GM21381 (cell line): Measurements from ENCODE around the gene RHCG.

Source experiments
- ATAC-seq: cut with Tn5 transposase; IDR thresholded peaks from one replicate; pipeline ENCODE4 v1.9.1; 2021; ENCODE audit warnings: mild to moderate bottlenecking, moderate library complexity; ENCODE audit not compliant: unreplicated experiment

RHCG gene

DNA sequence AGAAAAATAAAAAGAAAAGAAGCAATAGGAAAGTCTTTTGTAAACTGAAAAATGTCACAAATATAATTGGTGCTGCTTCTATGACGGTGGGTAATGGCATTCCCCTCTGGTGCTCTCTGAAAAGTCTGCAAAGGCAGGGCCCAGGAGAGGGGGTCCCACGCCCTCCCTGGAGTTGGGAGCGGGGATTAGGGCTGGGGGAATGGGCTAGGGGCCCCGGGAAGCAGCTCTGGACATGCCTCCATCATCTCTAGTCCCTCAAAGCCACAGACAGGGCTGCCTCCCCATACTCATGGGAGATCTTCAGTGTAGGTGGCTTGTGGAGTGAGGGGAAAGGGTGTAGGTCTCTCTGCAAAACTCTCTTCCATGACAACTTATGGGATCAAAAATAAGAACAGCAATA, 7.8 kb upstream of the RHCG start:
- no peak for ATAC-seq

DNA sequence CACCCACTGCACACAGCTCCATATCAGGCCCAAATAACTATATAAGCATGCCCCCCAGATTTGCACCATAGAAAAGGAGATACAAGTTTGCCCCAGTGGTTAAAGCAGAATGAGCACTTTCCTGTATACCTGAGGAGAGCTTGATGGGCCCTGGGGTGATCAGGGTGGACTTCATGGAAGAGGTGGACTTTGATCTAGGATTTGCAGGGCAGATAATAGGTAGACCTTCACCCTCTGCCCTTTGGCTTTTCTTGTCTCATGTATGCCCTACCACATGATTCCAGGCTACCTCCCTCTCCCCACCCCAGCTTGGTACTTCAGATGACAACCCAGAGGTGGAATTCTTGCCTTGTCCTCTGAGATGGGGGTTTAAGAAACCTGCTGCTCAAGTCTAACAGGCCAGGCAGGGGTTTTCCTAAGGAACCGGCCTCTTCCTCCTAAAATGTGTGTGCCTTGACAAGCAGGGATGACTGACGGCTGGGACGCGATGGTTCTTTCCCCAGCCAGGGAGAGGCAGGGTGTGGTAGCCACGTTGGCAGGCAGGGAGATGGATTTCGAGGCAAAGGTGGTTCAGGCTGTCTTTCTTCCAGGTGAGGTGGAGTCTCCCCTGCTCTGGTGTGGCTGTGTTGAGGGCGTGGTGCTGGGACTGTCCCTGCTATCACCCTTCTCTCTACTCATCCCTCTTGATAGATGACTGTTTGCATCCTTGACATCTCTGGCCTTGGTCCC, 6.6 kb upstream of the RHCG start:
- ATAC-seq: no peak

DNA sequence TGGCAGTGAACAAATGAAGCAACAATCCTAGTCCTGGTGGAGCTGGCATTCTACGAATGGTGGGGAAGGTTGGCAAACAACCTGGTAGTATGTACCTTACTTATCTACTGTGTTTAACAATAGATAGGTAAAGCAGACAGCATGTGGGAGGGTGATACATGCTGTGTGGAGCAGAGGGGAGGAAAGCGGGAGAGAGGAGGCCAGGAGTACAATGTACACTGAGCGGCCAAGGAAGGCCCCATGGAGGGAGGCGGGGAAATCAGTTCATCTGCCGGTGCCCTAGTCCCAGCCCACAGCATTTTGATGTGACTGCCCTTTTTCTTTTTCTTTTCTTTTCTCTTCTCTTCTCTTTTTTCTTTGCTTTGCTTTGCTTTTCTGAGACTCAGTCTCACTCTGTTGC, 5.3 kb upstream of the RHCG start:
- ATAC-seq: no peak

DNA sequence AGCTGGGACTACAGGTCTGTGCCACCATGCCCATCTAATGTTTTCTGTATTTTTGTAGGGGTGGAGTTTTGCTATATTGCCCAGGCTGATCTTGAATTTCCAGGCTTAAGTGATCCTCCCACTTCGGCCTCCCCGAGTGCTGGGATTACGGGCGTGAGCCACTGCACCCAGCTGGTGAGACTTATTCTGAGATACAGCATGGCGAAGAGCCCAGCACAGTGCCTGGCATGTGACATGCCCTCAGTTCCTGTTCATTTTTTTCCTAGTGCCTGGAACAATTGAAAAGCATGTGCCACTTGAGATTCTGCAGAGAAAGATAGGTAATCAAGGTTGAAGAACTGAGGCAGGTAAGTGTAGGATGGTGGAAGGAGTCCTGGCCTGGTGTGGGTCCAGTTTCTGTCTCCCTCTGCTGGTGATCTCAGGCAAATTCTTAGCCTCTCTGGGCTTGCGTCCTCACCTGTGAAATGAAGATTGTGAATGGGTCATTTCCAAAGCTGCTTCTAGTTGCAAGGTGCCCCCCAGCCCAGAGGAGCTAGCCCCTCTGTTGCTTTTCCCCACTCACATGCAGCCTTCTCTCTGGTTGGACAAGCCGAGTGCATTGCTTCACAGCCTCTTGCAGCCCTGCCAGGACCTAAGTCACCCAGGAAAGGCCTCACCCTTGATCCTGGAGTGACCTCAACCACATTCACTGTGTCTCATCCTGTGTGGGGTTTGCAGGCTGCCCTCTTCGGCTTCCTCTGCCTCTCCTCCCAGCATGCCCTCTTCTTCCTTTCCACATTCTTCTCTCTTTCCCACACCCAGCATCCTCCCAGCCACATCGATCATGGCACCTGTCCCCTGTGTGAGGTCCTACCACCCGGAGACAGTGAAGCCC, 4.3 kb upstream of the RHCG start:
- ATAC-seq: no peak

DNA sequence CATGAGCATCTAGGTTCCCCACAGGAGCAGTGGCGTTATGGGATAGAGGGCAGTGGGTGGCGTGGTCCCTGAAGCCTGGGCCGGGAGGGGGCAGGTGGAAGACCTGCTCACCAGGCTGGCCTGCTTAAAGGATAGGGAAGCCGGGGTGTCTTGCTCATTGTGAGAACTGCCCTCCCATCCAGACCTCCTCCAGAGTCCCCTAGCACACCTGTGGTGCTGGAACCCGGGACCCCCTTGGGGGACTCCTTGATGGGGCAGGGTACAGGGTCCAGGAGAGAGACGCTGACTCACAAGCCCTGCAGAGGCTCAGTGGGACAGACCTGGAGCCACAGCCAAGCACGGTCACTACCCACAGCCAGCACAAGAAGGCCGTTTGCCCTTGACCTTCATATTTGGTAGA, 2.8 kb upstream of the RHCG start:
- ATAC-seq: no peak

DNA sequence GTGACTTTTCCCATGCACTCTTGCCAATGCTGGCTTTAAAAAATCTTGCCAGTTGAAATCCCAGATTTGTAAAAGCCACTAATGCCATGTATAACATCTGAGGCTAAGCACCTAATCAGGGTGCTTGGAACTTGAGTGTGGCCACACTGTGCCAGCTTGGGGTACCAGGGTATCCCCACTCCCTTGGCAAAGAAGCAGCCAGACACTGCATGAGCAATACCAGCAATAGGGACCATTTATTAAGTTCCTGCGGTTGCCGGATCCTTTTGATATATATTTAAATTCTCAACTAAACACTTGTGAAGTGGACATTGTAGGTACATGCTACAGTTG, 2.2 kb upstream of the RHCG start:
- no peak for ATAC-seq

DNA sequence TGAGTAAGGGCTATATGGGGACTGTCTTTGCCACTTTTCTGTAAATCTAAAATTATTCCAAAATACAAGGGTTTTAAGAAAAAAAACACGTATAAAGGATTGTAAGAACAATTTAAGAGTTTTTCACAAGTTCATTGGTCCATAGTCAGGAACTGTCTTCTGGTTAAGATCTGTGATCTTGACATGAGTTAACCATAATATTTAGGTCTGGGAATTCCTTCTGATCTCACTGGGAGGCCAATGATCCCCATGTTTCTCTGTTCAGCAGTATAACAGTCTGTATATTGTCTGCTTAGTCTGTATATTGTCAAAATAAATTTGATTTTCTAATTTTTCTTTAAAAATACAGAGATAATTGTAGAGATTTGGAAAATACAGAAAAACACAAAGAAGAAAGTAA, 848 bp upstream of the RHCG start:
- no peak for ATAC-seq

DNA sequence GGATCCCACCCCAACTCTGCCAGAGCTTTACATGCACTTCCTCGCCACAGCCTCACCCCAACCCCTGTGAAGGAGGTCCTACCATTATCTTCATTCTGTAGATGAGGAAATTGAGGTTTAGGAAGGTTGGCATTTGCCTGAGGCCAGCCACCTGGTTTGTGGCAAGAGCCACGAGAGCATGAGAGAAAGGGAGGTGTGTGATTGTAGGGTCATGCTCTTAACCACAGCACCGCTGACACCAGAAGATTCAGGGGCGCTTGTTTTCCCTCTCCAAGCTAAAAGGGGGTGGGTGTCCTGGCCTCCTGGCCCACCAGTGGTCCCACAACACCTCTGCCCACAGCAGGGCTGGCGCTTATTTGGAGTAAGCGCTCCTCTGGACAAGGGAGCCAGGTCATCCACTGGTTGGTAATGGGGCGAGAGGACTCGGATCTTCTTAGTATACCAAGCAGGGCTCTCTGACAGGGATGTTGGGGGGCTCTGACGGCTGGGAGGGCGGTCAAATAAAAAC, 691 bp downstream of the RHCG start:
- no peak for ATAC-seq

DNA sequence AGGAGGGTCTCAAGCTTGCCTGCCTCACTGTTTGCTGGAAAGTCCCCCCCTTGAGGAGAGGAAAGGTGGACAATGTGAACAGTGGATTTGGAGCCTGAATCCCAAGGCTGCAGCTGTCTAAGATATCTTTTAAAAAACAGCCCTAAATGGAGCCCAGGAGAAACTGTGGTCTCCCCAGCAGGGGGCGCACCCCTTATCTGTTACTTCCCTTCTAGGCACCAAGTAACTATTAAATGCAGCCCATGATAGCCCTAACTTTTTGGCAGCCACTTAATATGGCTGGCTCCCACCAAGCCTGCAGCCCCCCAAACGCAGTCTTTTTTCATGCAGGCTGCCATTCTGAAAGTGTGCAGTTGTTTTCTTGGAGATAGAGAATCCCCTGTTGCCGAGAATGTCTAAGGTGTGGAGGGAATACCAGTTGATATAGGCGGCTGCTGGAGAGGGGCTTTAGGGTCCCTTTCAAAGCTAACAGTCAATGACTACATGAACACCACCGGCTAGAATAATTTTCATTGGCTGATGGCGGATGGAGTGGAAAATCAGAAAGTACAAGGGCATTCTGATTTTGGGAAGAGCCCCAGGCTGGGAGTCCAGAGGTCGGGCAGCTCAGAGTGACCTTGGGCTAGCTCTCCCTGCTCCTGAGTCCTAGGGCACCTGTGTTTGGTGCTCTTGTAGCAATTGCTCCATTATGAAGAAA, 1.3 kb downstream of the RHCG start:
- no peak for ATAC-seq

DNA sequence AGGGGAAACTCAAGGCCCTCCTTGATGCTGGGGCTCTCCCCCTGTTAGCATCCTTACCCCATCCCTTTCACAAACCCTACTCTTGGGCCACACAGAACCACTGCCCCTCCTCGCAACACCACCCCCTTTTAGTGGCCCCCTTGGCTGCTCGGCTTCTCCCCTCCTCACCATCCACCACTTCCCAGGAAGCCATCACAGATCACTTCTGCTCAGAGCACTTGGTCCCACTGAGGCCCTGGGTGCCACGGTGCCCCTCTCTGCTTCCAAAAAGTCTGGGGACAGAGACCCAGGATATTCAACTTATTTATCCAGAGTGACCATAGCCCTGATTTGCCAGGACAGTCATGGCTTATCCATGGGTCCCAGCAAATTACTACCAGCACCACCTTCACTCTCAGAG, 2.4 kb downstream of the RHCG start:
- no peak for ATAC-seq

DNA sequence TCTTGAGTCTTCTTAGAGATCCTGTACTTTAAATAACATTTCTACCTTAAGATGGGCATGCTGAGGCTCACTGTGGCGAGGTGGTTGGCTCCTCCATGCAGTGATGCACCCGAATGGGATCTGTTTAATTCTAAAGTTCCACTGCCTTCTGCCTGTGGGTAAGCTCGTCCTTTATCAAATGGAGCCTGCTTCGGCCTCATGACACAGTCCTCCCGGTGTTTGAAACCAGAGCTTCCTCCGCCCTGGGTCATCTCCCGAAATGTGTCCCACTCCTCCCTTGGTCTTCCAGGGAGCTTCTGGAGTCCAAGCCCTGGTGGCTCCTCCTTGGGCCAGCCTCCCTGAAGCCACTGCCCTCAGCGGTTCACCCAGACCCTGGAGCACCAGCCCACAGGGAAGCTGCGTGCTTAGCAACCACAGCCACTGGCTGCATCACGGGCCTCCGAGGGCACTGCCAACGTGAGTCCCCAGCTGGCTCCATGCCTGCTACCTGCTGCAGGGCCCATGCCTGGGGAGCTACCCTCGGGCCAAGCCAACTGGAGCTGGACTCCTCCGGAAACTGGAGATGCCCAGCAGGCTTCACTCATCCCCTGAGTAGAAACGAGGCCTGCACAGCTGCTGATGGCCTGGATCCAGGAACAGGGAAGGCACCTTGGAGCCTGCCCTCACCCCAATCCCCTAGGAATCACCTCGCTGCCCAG, 3.3 kb downstream of the RHCG start:
- no peak for ATAC-seq

DNA sequence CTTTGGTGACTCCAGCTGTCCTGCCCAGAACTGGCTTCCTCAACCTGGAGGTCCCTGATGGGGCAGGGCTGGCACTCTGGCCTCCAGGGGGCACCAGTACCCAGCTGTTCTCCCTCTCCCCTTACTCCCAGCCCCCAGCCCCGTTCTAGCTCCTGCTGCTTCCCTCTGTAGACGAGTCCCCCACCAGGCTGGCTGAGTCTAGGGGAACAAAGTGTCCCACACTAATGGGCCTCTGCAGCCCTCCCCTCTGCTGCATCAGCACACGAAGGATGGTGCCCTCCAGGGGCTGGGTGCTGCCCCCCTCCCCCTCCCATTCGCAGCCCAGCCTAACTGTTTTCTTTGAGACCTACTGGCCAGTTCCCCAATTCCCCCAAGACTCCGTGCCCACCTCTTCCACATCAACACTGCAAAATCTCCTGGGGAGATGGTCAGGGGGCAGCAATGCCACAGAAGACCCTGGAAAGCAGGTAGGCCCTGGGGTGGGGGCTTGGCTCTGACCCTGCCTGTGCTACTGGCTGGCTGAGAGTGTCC, 4.2 kb downstream of the RHCG start:
- ATAC-seq: no peak

DNA sequence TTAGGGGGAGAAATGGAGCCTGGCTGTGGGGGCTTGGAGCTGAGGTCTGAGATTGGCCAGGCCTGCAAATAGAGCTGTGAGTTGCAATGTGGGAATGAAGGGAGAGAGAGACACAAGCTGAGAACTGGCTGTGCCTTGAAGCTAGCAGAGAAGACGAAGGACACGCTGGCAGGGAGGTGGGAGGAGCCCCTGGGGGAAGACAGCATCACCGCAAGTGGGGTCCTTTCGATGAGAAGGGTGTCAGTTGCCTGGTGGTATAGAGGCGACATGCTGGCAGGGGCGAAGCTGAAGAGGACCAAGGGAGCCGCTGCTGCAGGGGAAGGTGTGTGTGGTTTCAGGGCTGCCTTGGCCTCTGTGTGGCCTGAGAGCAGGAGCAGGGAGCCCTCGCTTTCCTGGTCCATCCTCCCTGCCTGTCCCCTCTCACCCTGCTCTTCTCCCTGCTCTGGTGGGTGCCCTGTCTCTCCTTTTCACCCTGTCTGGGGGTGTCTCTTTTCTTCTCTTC, 5.5 kb downstream of the RHCG start:
- ATAC-seq: no peak

DNA sequence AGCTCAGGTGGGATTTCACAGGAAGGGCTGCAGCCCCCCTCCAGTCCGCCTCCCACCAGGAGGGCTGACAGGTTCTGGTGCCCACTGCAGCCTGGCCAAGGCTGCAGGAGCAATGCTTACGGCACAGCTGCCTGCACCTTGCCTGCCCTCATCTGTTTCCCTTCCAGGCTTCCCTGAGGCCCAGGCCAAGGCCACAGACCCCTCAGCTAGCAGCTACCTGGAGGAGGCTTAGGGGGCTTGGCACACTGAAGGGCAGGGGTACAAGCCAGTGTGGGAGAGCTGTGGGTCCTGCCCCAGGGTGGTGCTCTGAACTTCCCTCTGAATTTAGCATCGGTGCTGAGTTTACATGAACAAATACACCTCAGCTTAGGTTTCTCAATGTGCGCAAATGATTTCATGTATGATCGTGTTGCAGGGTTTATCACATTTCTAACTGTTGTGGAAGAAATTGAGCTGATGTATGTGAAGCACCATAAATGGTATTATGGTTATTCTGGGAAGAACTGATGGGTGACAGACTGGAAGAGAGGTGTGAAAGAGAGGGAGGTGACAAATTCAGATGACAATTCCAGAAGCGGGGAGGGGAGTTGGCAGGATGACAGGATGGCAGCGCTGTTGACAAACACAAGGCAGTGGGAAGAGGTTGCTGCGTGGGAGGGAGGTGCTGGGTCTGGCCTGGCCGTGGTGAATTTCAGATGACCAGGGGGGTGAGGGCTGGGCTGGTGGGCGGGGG, 6.1 kb downstream of the RHCG start:
- no peak for ATAC-seq

DNA sequence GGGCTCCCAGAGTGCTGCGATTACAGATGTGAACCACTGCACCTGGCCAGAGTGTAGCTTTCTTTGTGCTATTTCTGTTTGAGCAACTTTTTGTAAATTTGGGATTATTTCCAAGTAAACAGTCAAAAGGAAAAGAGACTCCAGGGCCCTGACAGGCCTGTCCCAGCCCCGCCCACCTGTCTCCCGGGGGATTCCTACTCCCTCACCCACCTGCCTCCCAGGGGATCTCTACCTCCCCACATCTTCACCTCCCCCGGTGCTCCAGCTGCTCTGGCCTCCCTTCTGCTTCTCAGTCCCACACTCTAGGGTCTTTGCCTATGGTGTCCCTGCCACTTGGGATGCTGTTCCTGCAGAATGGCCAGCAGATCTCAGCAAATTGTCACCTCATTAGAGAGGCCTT, 7.0 kb downstream of the RHCG start:
- ATAC-seq: no peak

DNA sequence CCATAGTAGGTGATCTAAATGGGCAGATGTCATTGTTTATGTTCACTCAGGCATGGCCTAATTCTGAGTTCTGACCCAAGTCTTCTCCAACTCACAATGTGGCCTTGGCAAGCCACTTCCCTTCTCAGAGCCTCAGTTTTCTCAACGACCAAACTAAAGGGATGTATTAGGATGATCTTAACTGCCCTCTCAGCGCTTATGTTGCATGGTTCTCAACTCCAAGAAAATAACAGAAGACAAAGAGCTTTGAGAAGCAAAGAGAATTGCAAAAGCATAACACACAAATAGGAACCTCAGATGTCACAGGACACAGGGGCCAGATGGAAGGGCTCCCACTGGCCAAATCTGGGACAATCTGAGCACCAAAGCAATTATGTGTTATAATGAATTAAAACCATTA, 8.6 kb downstream of the RHCG start:
- ATAC-seq: no peak

DNA sequence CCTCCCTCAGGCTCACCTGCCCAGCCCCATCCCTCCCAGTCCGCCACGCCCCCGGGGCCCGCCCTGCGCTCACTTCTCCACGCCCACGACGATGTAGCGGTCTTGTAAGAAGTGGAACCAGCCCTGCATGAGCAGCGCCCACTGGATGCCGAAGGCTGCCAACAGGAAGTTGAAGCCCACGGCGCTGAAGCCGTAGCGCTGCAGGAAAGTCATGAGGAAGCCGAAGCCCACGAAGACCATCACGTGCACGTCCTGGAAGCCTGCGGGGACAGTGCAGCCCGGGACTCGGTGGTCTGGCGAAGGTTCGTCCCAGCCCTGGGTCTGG, 9.7 kb downstream of the RHCG start:
- ATAC-seq: no peak

DNA sequence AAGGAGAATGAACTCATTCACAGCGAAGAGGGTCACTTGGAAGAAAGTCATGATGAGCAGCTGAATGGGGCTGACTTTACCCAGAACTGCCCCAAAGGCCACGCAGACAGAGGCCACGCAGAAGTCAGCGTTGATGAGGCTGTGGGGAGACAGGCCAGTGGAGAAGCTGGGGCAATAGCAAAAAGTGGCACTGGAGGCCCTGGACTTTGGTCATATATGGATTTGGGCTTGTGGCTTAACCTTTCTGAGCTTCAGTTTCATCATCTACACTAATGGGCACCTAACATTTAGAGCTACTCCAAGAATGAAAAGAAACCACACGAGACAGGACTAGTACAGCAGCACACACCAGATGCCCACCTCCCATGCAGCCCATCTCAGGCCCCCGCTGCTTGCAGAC, 13.3 kb downstream of the RHCG start:
- ATAC-seq: no peak

DNA sequence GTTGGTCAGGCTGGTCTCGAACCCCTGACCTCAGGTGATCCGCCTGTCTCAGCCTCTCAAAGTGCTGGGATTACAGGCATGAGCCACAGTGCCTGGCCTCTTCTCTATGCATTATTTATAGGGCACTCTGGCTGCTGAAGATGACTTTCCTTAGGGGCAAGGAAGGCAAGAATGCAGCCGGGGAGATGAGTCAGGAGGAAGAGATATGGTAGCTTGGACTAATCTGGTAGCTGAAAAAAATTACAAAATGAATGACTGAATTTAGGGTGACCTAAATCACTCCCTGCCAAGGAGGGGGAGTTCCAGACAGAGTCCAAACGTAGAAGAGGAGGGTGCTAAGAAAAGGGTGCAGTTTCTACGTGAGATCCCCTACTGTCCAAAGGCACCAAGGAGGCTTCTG, 14.2 kb downstream of the RHCG start:
- ATAC-seq: no peak

DNA sequence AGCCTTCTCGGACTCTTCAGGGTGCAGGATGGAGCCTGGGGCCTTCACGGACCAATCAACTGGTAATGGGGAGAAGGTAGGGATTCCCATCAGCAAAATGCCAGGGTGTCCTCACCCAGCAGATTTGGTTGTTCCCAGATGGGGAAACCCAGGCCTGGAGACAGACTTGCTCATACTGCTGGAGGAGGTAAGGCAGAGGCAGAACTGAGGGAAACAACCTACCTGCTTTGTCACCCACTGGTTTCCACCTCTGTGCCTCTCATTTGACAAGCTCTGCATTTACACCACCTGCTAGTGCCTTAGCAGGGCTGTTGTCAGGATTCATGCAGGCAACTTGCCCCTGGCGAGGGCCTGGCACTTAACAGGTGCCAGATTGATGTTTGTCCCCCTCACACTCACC, 15.9 kb downstream of the RHCG start:
- ATAC-seq: no peak
